ENCODE results near the gene SNAPC5.
"Not testable (repeated sequence)": the region's sequence is repeated elsewhere in the genome, so short reads cannot be mapped to it uniquely, and the experiment has no call there.

- not testable (repeated sequence) for TF ChIP-seq U2AF1 (optimal IDR thresholded peaks at IDR 0.05; ENCODE audit: low read depth, low read length); YEATS4 (CRISPR knock-in tag; IDR thresholded peaks at IDR 0.05; ENCODE audit: borderline replicate concordance); RFX5 (IDR thresholded peaks at IDR 0.05; ENCODE audit: low read depth, low read length); STAT6 (CRISPR knock-in tag; IDR thresholded peaks at IDR 0.05; ENCODE audit: borderline replicate concordance); ZNF512 (CRISPR knock-in tag; IDR thresholded peaks at IDR 0.05); SIN3A (IDR thresholded peaks at IDR 0.05; ENCODE audit: borderline replicate concordance, low read depth, low read length); CBX5 (CRISPR knock-in tag; IDR thresholded peaks at IDR 0.05; ENCODE audit: borderline replicate concordance); KAT7 (CRISPR knock-in tag; IDR thresholded peaks at IDR 0.05; ENCODE audit: borderline replicate concordance); ATF3 (CRISPR knock-in tag; IDR thresholded peaks at IDR 0.05); BRF2 (CRISPR knock-in tag; IDR thresholded peaks at IDR 0.05); CTCF (CRISPR knock-in tag; IDR thresholded peaks at IDR 0.05); TCF12 (IDR thresholded peaks at IDR 0.05); TCF12 (CRISPR knock-in tag; IDR thresholded peaks at IDR 0.05); POLR2A (IDR thresholded peaks at IDR 0.05; ENCODE audit: insufficient read depth in 1 of 2, low read depth in 2 of 2, low read length in 2 of 2); MAX (IDR thresholded peaks at IDR 0.05)
These were observed 36.3 kb downstream of the SNAPC5 start for GRCh38 chr15:66461294-66461693.

Measured in HepG2 (cell line).